ENCODE data around the gene KBTBD4.

DNA sequence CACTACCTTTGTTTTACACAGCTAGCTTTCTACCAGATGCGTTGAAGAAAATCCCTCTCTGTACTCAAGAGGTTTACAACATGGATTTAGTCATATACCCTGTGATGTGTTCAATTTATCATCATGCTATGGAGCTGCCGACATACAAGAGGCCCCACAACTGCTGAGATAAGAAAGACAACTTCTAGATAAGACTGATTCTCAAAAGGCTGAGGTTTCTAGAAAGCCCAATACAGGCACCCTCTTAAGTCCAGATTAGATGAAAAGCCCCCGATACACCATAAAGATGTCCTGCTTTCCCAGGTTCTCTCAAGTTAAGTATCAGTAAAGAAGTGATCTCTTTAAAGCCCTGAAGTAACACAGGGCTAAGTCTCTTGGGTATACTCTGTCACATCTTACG is 49.3 kb upstream of the KBTBD4 start:
- TF ChIP-seq CTCF (IDR thresholded peaks at IDR 0.05) (no peak), POLR2A (IDR thresholded peaks at IDR 0.05) (no peak), POLR2AphosphoS5 (IDR thresholded peaks at IDR 0.05) (no peak)

Data from sigmoid colon (tissue), 4 donors.